HG02884 (cell line): Measurements from ENCODE around the gene ZFAND3.

ENCODE experiments used
- ATAC-seq: cut with Tn5 transposase; IDR thresholded peaks from one replicate; pipeline ENCODE4 v1.9.1; 2021; ENCODE audit warnings: mild to moderate bottlenecking, moderate library complexity; ENCODE audit not compliant: unreplicated experiment

Gene ZFAND3

DNA sequence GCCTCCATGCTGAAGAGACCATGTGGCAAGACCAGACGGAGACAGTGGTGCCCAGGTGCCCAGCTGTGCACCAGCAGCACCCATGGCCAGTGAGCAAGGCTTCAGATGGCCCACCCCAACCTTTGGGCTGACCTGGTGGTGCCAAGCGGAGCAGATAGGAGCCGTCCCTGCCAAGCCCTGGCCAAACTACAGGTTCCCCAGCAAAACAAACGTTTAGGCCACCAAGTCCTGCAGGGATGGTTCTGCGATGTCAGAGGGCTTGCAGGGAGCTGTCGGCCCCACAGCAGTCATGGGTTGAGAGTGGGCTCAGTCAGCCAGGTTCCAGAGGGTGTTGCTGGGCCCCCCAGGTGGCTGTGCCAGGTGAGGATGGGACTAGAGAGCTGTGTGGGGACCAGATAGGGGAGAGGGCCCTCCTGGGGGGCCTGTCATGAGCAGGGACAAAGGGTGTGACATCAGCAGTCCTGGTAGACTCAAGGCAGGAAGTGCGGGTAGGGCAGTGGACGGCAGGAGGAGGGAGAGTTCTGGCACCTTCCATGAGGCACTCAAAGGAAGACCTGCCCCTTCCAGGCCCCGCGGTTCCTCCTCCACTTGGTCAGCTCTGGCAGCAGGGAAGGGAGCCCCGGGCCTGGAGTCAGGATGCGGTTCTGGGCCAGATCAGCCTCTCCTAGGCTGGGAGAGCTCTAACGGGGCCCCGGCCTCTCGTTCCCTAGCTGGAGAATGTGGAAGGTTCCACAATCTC lies 342.4 kb downstream of the ZFAND3 start:
- no peak for ATAC-seq

DNA sequence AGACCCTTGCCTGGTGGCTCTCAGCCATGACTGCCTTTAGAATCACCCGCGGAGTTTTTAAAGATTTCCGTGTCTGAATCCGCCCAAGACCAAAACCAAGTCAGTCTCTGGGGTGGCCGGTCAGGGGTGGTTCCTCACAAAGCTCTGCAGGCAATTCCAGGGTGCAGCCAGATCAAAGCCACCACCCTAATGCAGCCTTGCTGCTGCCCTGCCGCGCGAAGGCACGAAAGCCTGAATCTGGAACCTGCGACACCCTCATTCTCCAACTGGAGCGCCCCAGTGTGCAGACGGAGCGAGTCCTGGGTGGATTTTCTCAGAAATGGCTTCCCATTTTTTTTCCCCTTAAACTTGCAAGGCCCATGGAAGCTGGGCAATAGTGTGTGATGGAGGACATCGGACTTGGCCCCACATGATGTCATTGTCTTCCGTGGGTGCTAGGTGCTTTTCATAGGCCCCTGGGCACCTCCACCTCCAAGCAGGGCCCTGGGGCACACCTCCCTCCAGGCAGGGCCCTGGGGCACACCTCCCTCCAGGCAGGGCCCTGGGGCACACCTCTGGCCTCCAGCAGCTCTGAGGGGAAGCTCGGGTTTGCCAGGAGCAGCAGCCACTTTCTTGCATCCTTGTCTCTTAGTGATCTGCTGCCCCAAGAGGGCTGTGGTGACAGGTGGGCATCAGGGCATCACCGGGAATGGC lies 343.1 kb downstream of the ZFAND3 start:
- no peak for ATAC-seq

DNA sequence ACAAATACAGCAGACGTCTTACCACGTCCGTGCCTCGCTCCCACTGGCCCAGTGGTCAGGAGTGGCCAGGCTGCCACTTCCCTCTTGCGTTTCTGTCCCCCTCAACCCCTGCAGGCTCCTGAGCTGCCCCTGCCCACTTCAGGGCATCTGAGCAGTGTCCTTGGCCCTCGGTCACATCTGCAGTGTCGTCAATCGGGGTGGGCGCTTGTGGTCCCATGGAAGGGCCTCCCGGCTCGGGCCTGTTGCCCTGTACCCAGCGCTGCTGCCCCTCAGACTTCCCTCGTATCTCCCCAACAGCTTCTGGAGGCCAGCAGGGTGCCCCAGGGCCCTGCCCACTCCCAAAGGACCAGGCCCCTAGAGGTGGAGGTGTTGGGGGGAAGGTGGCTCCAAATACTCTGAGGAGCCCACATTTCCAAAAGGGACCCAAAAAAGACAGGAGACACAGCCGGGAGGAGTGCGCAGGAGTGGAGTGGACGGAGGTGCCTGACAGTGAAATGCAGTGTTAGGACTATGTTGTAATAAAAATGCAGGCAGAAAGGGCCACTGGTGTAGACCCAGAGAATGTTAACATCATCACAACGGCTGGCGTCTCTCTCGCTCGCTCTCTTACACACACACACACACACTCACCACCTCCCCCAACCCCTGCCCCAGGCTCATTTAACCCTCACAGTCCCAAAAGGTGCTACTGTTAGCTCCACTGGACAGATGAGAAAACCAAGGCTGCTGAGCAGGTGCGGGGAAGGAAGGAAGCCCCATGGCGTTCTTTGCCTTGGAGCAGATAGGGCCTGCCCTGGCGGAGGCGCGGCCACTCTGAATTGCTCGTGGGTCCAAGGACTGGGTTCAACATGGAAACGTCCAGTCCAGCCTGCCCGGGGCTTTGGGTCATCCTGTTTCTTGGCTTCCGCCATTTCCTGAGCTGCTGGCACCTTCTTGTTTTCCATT lies 343.9 kb downstream of the ZFAND3 start:
- ATAC-seq, result no peak

DNA sequence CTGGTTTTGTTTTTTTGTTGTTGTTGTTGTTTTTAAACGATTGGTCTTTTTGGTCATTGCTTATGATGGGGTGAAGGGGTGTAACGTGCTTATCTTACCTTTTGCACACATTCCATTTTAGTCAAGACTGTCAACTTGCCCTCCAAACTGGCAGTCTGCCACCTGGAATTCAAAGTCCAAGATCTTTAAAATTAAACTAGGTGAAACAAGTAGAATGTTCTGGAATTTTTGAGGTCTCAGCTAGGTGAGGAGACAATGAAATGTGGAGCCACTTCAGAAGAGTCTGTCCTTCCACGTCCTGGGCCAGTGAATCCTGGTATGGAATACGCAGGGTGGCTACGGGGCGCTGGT lies 344.6 kb downstream of the ZFAND3 start:
- no peak for ATAC-seq

DNA sequence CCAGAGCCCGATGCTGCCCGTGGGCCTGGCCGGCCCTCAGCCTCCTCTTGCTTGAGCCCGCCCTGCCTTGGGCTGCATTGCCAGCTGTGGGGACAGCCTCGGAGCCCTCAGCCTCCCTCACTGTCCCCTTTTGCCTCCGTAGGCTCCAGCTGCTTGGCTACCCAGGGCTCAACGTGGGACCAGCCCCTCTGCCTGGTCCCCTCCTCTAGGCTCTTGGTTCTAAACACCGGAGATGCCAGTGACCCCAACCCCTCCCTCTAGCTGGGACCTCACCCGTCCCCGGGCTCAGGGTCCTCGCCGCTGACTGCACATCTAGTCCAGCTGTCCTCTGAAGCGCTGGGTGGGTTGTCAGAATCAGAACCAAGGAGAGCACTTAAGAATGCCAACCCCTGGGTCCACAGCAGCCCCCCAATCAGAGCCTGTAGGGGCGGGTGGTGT lies 345.2 kb downstream of the ZFAND3 start:
- no peak for ATAC-seq

DNA sequence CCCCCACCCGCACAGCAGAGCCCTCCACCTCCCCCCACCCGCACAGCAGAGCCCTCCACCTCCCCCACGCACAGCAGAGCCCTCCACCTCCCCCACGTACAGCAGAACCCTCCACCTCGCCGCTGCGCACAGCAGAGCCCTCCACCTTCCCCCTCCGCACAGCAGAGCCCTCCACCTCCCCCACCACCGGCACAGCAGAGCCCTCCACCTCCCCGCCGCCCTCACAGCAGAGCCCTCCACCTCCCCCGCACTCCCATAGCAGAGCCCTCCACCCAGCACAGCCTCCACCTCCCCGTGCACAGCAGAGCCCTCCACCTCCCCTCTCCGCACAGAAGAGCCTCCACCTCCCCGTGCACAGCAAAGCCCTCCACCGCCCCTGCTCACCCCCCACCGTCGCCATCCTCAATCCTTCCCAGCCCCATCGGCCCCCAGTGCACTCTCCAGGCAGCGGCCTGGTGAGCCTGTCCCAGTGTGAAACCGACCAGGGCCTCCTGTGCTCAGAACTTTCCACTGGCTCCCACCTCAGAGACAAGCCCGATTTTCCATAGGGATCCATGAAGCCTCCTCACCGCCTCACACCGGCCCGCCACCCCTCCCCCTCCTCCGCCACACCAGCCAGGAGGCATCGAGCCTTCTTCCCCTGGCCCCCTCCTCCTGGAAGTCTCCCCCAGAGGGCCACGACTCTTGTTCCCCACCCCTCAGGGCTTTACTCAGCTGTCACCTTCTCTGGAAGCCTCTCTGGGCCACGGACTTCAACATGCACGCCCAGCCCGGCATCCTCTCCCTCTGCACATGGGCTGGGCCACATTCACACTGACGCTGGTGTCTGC lies 347.1 kb downstream of the ZFAND3 start:
- ATAC-seq, result no peak

DNA sequence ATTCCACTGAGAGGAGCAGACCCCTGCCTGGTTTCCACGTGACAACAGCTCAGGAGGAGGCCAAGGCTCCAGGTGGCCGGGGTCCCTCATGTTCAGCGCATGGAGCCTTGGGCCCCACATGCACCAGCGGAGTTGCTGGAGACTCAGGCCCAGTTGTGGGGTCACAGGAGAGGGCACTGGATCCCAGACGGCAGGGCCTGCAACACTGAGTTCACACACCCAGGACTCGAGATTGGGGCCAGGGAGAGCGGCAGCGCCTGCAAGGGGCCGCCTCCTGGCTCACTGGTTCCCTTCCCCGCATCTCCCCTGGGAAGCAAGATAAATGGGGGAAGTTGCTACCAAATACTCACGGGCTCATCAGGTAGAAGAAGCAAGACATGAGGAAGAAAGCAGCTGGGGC lies 348.1 kb downstream of the ZFAND3 start:
- ATAC-seq, result no peak

DNA sequence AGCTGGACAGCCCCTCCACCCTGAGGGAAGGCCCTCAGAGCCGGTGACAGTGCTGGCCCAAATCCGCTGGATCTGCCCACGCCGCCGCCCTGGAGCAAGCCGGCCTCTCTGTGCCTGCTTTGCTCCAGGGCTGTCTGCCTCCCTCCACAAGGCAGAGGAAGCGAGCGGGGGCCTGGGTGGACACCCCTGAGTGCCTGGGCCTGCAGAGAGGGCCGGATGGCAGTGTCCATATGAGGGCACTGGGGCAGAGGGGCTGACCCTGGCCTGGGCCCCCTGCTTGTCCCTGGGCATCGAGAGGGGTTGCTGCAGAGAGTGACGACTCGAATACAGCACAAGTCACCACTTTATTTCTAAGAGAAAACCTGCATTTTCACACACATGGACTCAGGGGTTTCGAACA lies 348.6 kb downstream of the ZFAND3 start:
- ATAC-seq, result no peak

DNA sequence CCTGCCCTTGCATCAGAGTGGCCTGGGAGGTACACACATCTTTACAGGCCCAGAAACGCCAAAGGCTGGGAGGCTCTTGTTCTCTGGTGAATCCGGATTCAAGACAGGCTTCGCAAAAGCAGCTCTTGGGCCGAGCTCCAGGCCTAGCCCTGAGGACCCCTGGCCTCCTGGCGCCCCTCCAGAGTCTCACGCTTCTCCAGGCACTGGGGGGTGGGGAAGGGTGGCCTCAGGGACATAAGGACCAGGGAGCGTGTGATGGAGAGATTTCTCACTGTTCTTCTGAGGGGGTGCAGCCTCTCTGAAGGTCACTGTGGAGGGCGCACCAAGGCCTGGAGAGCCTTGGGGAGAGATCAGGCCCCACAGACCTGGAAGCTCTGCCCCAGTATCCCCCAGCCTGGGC lies 349.2 kb downstream of the ZFAND3 start:
- no peak for ATAC-seq

DNA sequence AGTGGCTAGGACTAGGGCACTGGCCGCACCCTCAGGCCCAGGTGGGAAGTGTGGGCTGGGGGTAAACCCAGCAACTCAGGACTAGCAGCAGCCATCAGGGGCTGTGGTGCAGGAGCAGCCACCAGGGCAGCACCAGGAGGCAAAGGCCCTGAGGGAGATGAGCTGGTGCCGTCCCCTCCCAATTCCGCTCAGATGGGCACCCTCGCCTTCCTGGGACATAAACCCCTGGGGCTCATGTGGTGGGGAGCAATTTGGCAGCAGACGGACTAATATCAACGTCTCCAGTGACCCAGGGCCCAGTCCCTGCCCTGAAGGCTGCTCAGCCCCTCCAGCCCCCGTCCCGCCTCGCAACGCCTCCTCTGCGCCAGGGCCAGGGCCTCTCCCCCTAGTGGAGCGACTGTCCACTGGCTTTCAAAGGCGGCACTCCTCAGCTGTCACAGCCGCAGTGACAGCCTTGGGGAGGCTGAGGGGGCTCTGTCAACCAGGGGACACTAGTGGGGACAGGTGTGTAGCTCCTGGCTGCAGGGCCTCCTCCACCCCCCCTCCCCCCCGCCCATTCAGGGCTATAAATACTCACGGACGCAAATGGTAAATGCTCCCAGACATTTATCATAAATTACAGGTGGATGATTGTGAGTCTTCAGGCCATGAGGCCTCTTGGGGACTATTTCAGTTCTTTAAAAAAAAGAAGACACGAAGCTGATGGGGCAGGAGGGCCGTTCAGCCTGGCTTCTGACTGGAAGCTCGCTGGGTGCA lies 349.9 kb downstream of the ZFAND3 start:
- no peak for ATAC-seq

DNA sequence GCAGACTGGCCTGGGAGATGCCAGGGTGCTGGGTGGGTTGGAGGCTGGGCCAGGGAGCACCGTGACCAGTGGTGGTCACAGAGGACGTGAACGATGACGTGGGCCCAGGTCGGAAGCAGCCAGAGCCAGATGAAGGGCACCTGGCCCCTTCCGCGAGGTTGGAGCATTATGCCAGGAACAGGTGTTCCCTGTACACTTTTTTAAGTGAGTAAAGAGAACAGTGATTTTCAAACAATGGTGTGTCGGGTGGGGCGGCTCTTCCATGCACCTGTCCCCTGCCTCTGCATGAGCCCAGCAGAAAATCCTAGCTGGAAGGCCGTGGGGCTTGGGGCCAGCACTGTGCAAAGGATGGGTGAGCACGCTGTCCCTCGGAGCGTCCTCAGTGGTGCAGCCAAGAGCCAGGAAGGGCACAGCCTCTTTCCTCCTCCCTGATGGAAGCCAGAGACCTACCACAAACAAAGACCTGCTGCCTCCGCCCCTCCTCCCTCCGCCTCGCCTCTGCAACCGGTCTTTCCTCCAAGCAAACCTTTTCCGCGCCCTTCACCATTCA lies 350.5 kb downstream of the ZFAND3 start:
- no peak for ATAC-seq

DNA sequence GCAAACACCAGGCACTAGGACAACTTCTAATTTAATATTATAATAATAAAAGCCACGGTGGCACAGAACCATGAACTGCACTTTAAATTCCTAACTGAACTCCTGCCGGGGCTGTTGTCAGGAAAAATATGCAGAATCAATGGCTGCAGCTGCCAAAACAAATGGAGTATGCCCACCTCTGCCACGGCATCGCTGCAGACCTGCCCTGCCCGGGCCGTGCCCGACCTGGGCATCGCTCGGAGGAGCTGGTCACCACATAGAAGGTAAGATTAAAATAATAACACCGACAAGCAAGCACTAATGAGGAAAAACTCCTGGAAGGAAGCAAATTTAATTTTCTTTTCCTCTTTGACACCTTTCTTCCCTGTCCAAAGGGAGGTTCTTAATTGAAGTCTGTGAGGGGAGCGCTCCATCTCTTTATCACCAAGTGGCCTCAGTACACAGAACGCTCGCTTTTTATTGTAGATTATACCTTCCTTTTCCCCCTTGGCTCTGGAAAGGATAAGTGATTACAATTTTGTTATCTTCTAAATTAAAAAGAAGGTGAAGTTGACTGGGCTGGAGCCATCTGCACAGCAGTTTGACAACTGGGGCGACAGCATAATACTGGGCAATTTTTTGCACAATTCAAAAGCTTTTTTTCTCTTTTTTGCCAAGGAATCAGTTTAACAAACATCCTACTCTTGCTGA lies 351.3 kb downstream of the ZFAND3 start:
- ATAC-seq, result no peak

DNA sequence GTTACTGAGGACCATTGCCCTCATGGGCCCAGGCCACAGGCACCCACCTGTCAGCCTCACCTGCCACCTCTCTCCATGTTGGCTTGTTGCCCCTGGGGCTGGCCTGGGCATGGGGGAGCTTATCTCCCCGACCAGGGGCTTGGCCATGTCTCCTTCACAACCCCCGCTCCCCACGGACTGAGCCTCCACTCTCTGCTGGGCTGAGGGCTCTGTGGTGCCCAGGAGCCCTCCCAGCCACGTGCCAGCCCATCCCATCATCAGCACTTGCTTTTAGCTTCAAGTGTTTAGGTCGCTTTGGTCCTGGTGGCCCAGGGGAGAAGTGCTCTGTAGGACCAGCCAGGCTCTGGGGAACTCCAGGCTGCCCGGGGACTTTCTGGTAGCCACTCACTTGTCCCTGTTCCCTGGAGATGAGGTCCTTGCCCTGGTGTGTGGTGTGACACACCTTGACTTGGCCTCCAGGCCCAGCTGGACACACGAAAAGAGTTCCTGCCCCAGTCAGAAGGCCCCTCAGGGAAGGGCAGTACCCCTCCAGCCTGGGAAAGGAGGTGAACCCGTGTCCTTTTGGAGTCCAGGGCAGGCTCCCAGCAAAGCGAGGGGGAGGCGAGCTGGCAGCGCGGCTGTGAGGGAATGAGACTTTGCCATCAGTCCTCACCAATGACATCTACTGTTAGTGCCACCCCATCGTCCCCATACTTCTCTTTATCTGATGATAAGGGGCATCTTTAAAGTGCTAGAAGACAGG lies 352.6 kb downstream of the ZFAND3 start:
- no peak for ATAC-seq

DNA sequence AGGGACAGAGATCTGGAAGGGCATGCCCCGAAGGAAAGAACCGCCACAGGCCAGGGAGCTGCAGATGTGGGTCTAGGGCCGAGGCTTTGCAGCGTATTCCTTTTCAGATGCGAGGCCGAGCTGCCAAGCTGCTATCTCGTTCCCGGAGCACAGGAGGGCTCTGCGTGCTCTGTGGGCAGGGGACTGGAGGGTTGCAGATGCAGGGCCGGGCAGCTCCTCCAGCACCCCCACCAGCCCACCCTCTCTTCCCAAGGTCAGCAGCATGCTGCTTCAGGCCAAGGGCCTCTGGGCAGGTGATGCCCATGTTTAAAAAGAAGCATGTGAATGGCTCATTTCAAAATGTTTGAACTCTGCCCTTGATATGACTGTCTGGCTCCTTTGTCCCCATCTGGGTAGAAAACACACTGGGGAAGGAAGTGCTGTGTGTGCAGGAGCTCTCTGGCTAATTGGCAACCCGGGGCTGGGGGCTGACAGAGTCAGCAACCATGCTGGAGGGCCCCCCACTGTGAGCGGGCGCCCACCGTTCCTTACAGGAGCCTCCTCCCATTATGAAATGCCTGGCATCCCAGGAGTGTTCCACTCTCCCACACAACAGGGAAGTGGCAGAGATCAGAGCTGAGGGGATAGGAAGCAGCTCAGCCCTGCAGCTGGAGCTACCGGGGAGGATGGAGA lies 353.3 kb downstream of the ZFAND3 start:
- ATAC-seq, result no peak

DNA sequence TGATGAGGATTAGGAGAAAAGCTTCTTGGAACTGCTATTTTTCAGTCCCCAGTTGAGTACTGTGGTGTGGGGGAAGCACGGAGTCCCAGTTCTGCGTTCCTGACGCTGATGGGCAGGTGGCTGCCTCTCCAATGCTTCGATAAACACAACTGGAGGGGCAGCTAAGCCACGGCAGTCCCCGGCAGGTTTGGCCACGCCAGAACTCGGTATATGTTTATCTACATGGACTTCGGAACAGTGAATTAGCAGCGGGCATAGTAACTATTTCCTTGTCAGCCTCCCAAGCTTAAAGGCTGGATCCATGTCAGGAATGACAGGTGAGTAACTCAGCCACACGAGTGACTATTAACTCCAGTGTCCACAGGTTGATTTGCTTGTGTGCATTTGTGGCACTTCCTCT lies 354.4 kb downstream of the ZFAND3 start:
- ATAC-seq, result no peak

DNA sequence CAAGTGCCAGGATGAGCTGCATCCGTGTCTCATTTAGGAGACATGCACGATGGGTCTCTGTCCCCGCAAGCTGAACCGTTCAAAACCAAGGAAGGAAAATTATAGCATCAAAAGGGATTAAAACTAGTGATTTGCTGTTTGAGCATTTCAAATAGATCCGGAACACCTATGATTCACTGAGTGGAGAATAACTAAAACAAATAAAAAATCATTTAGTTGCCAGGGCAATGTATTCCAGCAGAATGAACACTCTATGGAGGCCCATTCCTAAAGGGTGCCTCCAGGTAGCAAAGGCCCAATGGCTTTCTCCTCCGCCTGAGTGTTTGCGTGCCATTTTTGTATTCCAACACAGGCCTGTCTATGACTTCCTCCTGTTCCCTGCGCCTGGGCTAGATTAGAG lies 354.8 kb downstream of the ZFAND3 start:
- no peak for ATAC-seq

DNA sequence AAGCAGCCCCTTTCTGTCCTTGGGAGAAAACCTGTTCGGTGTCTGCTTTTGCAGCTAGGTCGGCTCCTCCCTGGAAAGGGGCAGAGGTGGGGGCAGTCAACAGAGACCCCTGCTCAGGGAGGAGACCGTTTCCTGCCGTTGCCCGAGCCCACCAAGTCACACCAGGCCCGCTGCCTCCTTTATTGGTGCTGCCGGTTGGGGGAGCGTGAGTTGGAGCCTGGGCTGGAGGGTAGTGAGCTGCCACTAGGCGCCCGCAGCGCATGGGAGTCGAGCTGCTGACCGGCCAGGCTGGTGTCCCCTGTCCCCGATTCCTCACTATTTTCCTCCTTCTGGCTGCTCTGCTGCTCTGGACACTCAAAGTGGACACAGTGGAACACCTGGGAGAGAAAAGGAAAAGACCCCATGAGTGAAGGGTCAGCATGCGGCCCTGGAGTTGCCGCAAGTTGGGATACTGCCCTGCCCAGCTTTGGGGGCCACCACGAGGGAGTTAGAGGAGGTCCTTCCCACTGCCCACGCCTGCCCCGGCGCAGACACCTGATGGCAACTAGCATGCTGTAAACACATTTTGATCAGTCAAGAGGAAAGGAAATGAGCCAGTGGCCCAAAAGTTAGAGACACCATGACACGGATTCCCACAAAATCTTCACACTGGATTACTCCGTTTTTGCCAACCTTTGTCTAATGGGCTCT lies 355.4 kb downstream of the ZFAND3 start:
- no peak for ATAC-seq
